Testis (tissue), 2 donors: ENCODE results near the gene ITIH5.

Experiments used
- CTCF ChIP-seq, 3 experiments: fragments of 450-650 bp in 2 of 3; fragments of 200-600 bp in 1 of 3; sonication (generic) in 1 of 3; IDR thresholded peaks; one replicate each; pipeline ENCODE4 v1.5.1; 2016 to 2019; ENCODE audit warnings: antibody characterized with exemption in 3 of 3, mild to moderate bottlenecking in 2 of 3, moderate library complexity in 1 of 3
- POLR2A ChIP-seq: fragments of 450-650 bp; IDR thresholded peaks from one replicate; pipeline ENCODE4 v1.6.1; 2017; ENCODE audit warnings: antibody characterized with exemption, mild to moderate bottlenecking, moderate library complexity

DNA sequence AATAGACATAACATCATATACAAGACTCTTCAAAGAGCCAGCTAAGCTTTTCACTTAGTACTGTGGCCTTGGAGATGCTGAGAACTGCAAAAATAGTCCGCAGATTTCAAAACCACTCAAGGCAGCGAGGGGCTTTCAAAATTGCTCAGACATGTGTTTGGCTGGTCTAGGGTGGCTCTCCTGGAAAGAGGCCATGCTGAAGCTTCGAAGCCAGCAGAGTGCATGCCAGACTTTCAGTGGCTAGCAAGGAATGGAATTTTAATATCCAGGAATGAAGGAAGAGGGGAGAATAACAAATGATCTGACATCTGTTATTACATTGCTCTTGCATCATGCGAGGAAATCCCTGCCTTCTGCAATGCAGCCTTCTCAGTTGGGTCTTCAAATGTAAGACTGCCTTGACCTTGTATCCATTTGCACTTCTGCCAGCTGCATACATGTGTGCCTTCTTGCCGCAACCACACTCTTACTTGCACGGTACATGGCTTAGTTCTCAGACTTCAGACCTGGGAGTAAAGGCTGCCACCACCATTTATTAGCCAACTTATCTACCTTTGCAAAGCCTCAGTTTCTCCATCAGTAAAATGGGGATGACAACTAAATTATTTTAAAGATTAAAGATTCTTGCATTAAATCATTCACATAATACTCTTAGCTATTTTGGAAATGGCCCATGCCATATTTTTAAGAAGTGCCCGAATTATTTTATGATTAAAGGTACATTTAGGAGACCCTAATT lies 55.9 kb downstream of the ITIH5 start:
- TF ChIP-seq POLR2A = no peak
- TF ChIP-seq CTCF (IDR thresholded peaks at IDR 0.05) = no peak
